ENCODE results near the gene GSTO2. TPM values are rescaled to one million over a fixed set of nuclear protein-coding genes. Genes with fewer than 3 reads are reported as not detected.

The GSTO2 gene
- total RNA-seq, 2 experiments from 2014 or later = 1.3 to 1.6 TPM

DNA sequence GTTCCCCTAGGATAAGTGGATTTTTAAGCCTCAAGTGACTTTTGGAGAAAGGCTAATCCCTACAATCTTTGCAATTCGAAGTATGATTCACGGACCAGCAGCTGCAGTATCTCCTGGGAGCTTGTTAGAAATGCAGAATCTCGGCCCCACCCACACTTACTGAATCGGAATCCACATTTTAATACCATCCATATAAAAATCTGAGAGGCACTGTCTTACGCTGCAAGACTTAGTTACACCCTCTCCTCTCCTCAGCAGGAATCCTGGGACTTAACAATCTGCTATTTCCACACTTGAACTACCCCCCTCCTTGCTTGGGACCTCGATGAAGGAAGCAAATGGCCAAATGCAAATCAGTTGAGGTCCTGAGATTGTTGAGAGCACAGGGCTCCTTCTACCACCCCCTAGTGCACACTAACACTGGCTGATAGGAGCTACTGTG lies 48.3 kb downstream of the GSTO2 start:
- POLR2A ChIA-PET = no interaction called here
- CTCF ChIA-PET = interaction anchor here (1.0 kb wide), 1 partner anchor 10 kb away, joined by 4 read pairs; no protein-coding TSS in a partner anchor

DNA sequence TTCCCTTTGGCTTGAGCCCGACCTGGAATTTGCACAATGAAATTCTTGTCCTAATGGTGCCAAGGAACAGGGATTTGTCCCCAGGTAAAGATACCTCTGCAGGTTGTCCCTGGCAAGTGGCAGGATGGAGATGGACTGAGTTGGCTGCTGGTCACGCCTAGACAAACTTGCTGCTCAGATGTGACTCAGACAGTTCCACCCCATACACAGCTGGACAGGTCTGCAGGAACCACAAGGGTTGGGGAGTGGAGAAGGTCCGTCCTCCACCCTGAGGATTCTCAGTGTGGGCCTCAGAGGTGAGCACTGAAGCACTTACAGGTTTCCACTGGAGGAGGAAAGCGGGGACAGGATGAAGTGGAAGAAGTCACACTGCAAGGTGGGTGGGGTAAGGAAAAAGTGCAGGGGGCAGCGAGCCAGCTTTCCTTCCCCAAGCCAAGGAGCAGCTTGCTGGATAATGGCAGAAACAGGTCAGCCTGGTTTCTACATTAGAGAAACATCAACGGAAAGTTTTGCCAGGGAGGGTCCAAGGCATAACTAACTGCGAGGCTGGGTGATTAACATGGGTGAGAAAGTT lies 48.8 kb downstream of the GSTO2 start:
- ChIA-PET CTCF (interaction anchor here (1.0 kb wide), 1 partner anchor 10 kb away, joined by 4 read pairs; no protein-coding TSS in a partner anchor), POLR2A (no interaction called here)

DNA sequence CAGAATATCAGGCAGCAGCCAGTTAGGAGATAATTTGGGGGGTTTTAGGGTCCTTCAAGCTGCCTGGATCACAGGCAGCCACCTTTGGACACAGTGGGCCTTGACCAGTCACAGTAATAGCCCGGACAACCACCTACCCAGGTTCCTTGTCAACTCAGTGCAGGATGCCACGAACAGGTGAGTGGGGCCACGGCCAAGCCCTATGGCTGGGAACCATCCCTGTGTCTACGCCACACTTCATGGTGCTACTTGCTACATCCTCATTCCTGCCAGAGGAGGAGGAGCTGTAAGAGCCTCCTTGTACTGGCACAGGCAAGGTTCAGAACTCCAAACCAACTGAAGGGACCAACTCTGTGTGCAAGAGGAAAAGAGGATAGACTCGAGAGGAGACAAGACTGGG lies 49.3 kb downstream of the GSTO2 start:
- POLR2A ChIA-PET = no interaction called here
- CTCF ChIA-PET = interaction anchor here (1.0 kb wide), 1 partner anchor 11 kb away, joined by 4 read pairs; no protein-coding TSS in a partner anchor

DNA sequence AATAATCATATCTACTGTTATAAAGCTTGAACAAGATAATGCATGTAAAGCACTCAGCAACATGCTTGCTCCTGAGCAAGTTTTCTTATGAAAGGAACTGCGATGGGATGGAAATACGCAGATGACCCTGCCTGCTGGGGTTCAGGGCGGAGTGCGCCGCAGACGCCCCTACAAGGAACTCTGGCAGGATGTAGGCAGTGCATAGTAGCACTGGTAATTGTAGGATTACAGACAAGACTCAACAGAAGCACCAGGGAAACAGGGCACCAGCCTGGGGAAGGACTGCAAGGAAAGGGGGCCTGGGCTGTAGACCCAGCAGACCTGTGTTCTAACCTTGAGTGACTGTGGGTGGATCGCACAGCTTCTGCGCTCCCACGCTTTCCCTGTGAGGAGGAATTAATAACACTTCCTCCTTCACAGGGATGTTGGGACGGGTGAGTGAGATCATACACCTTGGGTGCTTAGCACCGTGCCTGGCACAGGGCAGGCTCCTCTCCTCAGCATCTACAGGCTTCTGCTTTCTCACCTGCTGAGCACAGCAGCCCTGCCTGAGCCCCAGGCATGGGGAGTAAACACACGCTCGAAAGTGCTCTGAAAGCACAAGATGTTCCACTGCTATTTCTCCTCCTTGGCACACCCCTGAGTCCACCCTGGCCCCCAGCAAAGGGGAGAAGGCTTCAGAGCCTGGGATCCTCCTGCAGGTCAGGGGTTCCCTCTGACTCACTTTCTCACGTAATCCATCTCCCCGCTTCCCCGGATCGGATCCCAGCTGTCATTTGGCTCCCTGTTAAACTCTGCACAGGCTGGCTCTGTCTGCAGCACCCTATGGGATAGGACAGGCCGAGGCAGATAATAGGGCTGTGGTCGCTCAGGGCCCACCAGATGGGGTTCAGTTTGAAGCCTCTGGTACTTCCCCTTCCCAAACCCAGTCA lies 50.1 kb downstream of the GSTO2 start:
- ChIA-PET CTCF (interaction anchor here (1.4 kb wide), 1 partner anchor 20 kb away, joined by 4 read pairs; no protein-coding TSS in a partner anchor), POLR2A (no interaction called here)

DNA sequence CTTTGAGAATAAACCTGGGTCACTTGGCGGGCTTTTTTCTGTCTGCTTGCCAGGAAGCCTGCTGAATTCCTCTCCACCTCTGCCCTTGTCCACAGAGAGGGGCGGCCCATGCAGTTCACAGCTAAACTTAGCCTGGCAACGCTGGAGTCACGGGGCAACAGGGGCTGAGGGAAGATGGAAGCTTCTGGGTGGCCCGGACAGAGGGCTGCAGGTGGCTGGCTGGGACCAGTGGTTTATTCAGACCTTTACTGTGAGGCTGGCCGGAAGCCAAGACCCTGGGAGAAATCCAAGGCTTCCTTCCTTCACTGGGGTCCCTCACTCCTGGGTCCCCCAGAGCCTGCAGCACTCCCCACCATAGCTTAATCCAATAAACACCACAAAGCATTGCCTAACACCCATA lies 52.2 kb downstream of the GSTO2 start:
- POLR2A ChIA-PET = interaction anchor here (0.6 to 1.1 kb wide), 2 partner anchors 17 to 52 kb away, joined by 3 to 4 read pairs; partner anchors contain the start of gene GSTO2
- CTCF ChIA-PET = interaction anchor here (0.9 to 2.4 kb wide), 5 partner anchors 13 to 47 kb away, joined by 3 to 11 read pairs (median 3); partner anchors contain the start of gene CFAP58

DNA sequence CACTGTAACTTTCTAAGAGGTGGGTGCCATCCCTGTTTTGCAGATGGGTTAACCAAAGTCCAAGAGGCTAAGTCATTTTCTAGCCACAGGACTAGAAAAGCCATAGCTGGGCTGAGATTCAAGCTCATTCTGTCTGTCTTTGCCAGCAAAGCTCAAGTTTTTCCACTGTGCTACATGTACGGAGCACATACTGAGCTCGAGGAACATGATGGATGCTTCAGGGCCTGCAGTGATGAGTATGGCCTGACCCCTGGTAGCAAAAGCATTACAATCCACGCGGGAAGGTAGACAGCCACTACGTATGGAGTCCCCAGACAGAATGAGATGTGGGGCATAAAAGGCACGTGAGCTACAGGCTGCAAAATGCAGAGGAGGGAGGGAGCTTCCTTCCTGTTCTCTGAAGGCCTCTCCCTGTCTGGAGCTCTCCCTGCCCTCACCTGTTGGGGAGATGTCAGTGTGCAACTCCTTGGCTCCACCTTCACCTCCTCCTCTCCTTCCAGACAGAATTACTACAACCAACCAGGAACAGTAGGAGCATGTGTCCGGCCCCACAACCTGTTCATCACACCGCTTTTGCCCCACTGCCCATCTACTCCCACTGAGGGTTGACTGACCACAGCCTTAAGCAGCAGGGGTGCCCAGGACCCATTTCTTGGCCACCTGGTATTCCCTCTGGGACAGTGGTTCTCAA lies 52.9 kb downstream of the GSTO2 start:
- POLR2A ChIA-PET = interaction anchor here (0.6 to 1.1 kb wide), 3 partner anchors 11 to 53 kb away, joined by 3 to 6 read pairs (median 4); partner anchors contain the start of gene GSTO2
- CTCF ChIA-PET = interaction anchor here (0.9 to 2.4 kb wide), 5 partner anchors 12 to 47 kb away, joined by 3 to 11 read pairs (median 3); partner anchors contain the start of gene CFAP58

DNA sequence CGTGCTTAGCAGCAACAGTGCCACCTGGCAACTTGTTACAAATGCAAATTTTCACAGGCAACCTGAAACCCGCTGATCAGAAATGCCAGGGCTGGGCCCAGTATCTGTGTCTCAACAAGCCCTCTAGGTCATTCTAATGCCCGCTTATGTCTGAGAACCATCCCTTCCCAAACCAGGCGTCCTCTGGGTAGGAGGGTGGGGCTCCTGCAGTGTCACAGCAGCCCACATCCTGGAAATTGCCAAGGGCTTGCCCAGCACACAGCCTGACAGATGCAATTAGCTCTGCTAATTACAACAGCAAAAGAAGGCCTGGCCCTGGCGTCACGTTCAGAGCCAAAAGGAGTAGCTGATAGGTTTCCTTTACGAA lies 53.4 kb downstream of the GSTO2 start:
- CTCF ChIA-PET = interaction anchor here (1.2 to 2.4 kb wide), 3 partner anchors 17 to 48 kb away, joined by 3 to 11 read pairs (median 5); partner anchors contain the start of gene CFAP58
- POLR2A ChIA-PET = no interaction called here

DNA sequence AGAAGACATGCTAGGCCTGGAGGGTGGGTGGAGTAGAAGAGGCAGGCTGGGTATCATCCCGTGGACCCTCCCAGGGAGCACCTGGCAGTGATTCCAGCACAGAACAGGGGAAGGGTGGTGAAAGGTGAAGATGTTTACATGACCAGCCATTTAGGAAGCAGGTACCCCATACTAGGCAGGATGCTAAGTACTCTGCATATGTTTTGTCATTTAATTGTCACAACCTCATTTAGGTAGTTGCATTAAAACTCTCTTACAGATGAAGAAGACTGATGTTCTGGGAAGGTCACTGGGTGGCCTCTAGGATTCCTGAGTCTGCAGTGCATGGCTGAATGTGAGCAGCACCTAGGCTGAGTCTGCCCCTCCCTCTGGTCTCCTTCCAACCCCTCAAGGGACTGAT lies 54.1 kb downstream of the GSTO2 start:
- POLR2A ChIA-PET = no interaction called here

DNA sequence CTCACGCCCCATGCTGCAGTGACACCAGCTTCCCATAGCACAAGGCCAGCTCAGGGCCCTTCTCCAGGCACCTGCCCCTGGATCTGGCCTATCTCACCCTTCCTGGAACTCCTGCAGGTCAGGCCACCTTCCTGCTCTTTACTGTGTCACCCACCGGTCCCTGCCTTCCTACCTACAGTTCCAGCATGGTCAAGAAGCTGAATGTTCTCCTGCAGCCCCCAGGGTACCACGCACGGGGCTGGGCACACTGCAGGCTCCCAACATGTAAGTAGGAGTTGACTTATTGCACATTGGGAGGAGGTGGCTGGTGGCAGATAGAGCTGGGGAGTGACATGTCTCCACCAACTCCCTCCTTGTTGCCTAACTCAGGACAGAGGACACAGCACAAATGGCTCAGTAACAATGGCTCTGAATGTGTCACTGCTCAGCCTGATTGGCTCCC lies 54.8 kb downstream of the GSTO2 start:
- POLR2A ChIA-PET = no interaction called here
- CTCF ChIA-PET = interaction anchor here (0.6 to 1.6 kb wide), 3 partner anchors 14 to 146 kb away, joined by 3 to 4 read pairs (median 4); partner anchors contain the start of gene ITPRIP

More for the DNA sequence above, 54.1 kb downstream of the GSTO2 start:
- CTCF ChIA-PET = interaction anchor here (0.6 to 2.4 kb wide), 3 partner anchors 15 to 147 kb away, joined by 3 to 11 read pairs (median 4); partner anchors contain the start of gene ITPRIP

DNA sequence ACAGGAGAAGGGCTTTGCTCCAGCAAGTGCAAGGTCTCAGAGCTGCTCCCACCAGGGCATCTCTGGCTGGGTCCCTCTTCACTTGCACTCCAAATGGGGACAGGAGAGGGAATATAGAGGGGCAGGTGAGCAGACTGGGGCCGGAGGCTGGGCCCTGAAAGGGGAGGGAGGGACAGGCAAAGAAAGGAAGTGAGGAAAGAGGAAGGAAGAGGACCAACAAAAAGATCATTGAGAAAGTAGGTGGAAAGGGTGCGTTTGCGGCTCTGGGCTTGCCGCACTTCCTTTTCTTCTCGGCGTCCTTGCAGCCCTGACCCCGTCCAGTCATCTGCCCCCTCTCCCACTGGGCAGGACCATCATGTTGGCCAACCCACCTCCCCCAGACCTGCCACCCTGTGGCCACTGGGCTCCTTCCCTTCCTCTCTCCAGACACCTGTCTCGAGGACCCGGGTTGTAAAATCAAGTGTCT lies 55.3 kb downstream of the GSTO2 start:
- CTCF ChIA-PET = interaction anchor here (1.4 to 1.6 kb wide), 2 partner anchors 14 to 15 kb away, joined by 3 to 4 read pairs; partner anchors contain the start of gene ITPRIP
- POLR2A ChIA-PET = no interaction called here

DNA sequence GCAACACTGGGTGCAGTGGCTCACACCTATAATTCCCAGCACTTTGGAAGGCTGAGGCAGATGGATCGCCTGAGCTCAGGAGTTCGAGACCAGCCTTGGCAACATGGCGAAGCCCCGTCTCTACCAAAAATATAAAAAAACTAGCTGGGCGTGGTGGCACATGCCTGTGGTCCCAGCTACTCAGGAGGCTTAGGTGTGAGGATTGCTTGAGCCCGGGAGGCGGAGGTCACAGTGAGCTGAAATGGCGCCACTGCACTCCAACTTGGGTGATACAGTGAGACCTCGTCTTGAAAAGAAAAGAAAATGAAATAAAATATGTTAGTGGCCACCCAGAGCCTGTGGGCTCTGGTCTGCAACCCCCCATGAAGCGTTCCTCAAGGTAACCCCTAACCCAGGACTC lies 55.9 kb downstream of the GSTO2 start:
- ChIA-PET POLR2A (no interaction called here), CTCF (interaction anchor here (1.6 kb wide), 1 partner anchor 14 kb away, joined by 4 read pairs; no protein-coding TSS in a partner anchor)

DNA sequence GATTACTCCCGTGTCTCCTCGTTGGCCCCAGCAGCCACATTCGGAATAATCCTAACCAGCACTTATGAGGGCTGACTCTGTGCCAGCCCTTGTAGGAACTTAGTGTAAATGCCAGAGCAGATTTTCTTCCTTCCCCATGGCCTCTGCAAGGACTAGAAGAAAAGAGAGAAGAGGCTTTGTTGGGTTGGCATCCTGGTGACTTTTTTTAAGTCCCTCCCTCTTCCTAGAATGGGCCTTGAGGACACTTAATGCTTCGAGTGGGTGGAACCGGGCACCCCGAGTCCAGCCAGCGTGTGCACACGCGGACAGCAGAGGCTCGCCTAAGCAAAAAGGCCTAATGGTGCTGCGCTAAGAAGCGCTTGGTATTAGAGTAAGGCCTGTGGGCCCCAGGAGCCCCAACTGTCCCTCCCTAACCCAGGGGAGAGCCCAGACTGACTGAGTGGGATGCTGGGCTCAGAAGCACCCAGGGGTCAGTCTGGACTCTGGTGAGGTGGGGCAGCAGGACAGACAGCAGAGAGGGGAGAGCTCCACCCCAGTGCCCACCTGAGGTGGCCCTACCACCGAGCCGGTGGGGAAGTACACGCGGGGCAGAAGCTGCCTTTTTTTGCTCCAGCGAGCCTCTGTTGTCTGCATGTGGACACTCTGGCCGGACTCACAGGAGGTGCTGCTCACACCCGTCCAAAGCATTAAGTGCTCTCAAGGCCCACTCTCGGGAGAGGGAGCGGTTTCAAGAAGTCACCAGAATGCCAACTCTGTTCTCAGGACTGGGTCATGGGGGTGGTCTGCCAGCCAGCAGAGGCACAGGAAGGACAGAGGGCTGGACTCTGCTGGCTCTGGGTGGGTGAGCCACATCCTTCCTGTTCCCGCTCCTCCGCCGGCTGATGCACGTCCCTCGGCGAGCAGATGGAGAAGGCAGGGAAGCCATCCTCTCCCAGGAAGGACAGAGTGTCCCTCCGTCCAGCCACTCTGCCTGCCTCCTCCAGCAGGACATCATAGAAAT lies 56.8 kb downstream of the GSTO2 start:
- ChIA-PET POLR2A (no interaction called here), CTCF (interaction anchor here (3.4 kb wide), 1 partner anchor 20 kb away, joined by 13 read pairs; no protein-coding TSS in a partner anchor)

DNA sequence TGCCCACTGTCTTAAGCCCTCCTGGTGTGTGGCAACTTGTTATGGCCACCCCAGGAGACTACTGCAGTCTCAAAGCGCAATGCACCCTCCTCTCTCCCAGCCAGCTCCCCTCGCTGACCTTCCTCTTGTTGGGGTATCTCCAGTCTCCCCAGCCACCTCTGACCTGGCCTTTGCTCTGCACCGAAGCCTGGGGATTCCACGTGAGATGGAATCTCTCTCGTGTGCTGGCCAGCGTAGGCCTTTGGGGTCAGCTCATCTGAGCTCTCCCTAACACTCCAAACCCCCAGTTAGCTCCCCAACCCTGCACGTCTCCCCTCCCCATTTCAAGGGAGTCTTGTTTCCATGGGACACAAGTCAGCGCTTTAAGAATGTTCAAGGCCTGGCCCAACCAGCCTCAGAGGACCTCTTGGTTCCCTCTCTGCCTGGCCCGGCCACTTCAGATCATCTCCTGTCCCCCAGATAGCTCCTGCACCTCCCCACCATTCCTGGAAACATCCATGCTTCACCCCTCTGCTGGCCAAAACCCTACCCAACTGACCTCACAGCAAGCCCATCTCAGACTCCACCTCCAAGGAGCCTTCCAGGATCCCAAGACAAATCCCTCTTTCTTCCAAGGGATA lies 58.1 kb downstream of the GSTO2 start:
- CTCF ChIA-PET = interaction anchor here (2.4 to 3.4 kb wide), 2 partner anchors 22 to 35 kb away, joined by 9 to 13 read pairs; no protein-coding TSS in a partner anchor
- POLR2A ChIA-PET = no interaction called here

DNA sequence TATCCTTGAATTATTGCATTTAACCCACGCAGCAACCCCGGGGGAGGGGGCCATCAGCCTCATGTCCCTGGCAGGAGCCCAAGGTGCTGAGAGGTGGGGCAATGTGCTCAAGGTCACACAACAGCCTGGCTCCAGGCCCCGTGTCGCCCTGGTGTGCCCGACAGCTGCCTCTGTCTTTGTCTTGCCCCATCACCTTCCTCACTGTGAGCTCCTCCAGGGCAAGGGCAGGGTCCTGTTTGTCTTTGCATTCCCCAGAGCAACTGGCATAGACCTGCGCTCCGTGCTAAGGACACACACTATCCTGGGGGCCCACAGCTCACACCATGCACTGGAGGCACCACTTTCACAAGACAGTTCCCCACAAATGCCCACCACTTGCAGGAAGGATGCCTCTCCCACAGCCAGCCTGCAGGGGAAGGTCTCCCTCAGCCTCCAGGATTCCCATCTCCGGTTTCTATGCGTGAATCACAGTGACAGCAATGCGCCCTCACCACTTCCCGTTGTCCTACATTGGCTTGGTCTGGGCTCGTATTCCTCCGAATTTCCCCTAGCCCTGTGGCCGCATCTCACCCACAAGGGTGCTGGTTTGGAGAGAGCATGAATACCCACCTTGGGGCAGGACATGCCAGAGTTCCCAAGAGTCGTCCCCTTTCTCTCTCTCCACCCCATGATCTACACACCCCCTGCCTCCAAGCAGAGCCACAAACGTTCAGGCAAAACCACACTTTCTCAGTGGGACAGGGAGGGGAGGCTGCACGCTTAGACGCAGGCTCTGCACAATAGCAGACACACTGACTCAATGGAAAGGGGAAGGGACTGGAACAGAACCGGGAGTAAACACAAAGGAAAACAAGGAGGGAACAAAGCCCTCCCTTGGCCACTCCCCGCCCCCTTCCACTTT lies 59.0 kb downstream of the GSTO2 start:
- POLR2A ChIA-PET = interaction anchor here (2.7 kb wide), 1 partner anchor 10 kb away, joined by 21 read pairs; the partner anchor contains the start of gene ITPRIP
- CTCF ChIA-PET = interaction anchor here (0.8 to 3.4 kb wide), 6 partner anchors 10 to 53 kb away, joined by 3 to 13 read pairs (median 6); partner anchors contain the start of genes CFAP58 and ITPRIP

DNA sequence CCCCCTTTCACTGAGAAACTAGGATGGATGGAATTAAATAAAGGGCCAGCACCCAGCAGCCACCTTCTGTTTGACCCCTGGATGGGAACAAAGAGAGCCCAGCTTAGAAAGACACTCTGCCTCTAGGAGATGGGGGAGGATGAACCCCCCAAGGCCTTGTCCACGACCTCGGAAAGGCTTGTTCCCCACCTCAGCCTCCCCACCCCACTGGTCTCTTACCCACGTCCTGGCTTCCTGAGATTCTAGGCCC lies 59.6 kb downstream of the GSTO2 start:
- POLR2A ChIA-PET = interaction anchor here (2.7 kb wide), 1 partner anchor 10 kb away, joined by 21 read pairs; the partner anchor contains the start of gene ITPRIP
- CTCF ChIA-PET = interaction anchor here (0.8 to 3.4 kb wide), 7 partner anchors 10 to 54 kb away, joined by 3 to 13 read pairs (median 6); partner anchors contain the start of genes CFAP58 and ITPRIP
